IPS DF 6.9 (cell line): Measurements from ENCODE around the gene SLC39A6.
"Not testable (repeated sequence)": the region's sequence is repeated elsewhere in the genome, so short reads cannot be mapped to it uniquely, and the experiment has no call there.

ENCODE experiments used
- DNase-seq: peaks from one replicate; pipeline ENCODE4 v3.0.0-alpha.2; 2013; ENCODE audit warnings: low read depth, low spot score
- H3K27ac ChIP-seq: one replicate; pipeline ENCODE4 v1.5.1; 2013; ENCODE audit warnings: low read length, control low read depth
- H3K27me3 ChIP-seq: 2 replicates; pipeline ENCODE4 v1.6.1; 2013; ENCODE audit warnings: mild to moderate bottlenecking, low read length; ENCODE audit not compliant: control insufficient read depth, insufficient read depth
- H3K36me3 ChIP-seq: 2 replicates; pipeline ENCODE4 v1.6.1; 2013; ENCODE audit warnings: low read length; ENCODE audit not compliant: control insufficient read depth, insufficient read depth
- H3K4me1 ChIP-seq: 2 replicates; pipeline ENCODE4 v1.6.1; 2013; ENCODE audit warnings: low read length; ENCODE audit not compliant: control insufficient read depth, insufficient read depth
- H3K4me3 ChIP-seq: 2 replicates; pipeline ENCODE4 v1.5.1; 2013; ENCODE audit warnings: mild to moderate bottlenecking, low read length
- H3K9me3 ChIP-seq: 2 replicates; pipeline ENCODE4 v1.6.1; 2013; ENCODE audit warnings: low read length, inconsistent platforms; ENCODE audit not compliant: control insufficient read depth, insufficient read depth
- WGBS: extraction: QIAGEN DNeasy Blood & Tissue Kit; methylation state at CpG from one replicate; pipeline ENCODE4 v1.1.7; 2013; ENCODE audit warnings: mixed read lengths, missing lambda C conversion rate; ENCODE audit not compliant: insufficient read length, insufficient coverage; 5-methylcytosine and 5-hydroxymethylcytosine counted together

SLC39A6 gene

GRCh38 chr18:36126668-36127067 is 2.5 kb downstream of the SLC39A6 start:
- no peaks in the 10 kb centered on the region for H3K9me3 ChIP-seq
- H3K27me3 ChIP-seq: no peaks in the 10 kb centered on the region
- peaks cover 2% of the 10 kb centered on the region; the same call in 1 of the 2 replicates for H3K4me1 ChIP-seq
- DNase-seq: no peak
- no peak overlapping the region for H3K4me3 ChIP-seq
- no CpG with 5 or more reads among the region's 8 CpGs for WGBS
- H3K27ac ChIP-seq: no peak overlapping the region
- peaks cover 3% of the 10 kb centered on the region; the same call in 1 of the 2 replicates for H3K36me3 ChIP-seq

GRCh38 chr18:36124841-36125240 is 4.3 kb downstream of the SLC39A6 start:
- no peaks in the 10 kb centered on the region for H3K9me3 ChIP-seq
- H3K4me1 ChIP-seq: no peaks in the 10 kb centered on the region
- H3K27ac ChIP-seq: no peak overlapping the region
- H3K4me3 ChIP-seq: no peak overlapping the region
- WGBS: no CpG with 5 or more reads among the region's 4 CpGs
- H3K36me3 ChIP-seq: peaks cover 7% of the 10 kb centered on the region; the same call in 1 of the 2 replicates
- DNase-seq: no peak
- H3K27me3 ChIP-seq: no peaks in the 10 kb centered on the region

- no CpG with 5 or more reads among the region's 3 CpGs for WGBS
- Histone ChIP-seq H3K27me3 (no peaks in the 10 kb centered on the region), H3K4me3 (no peak overlapping the region), H3K27ac (no peak overlapping the region), H3K4me1 (no peaks in the 10 kb centered on the region), H3K36me3 (peaks cover 13% of the 10 kb centered on the region; the same call in 1 of the 2 replicates), H3K9me3 (no peaks in the 10 kb centered on the region)
- no peak for DNase-seq
These were observed 8.8 kb downstream of the SLC39A6 start for GRCh38 chr18:36120297-36120696.

- whole genome bisulfite sequencing: no CpG with 5 or more reads among the region's 11 CpGs
- not testable (repeated sequence) for H3K4me3 ChIP-seq, H3K27ac ChIP-seq, H3K9me3 ChIP-seq, H3K4me1 ChIP-seq, H3K27me3 ChIP-seq, DNase-seq
- H3K36me3 ChIP-seq: peaks cover 18% of the 10 kb centered on the region
These were observed 12.4 kb downstream of the SLC39A6 start for GRCh38 chr18:36116771-36117170.

- Histone ChIP-seq H3K27ac (no peak overlapping the region), H3K4me3 (no peak overlapping the region), H3K36me3 (peaks cover 14% of the 10 kb centered on the region), H3K9me3 (no peaks in the 10 kb centered on the region), H3K4me1 (no peaks in the 10 kb centered on the region), H3K27me3 (no peaks in the 10 kb centered on the region)
- WGBS: no CpG with 5 or more reads among the region's 1 CpG
- DNase-seq: no peak
These were observed 14.4 kb downstream of the SLC39A6 start for GRCh38 chr18:36114738-36115137.

- no peaks in the 10 kb centered on the region for H3K4me1 ChIP-seq
- no peaks in the 10 kb centered on the region for H3K27me3 ChIP-seq
- peaks cover 14% of the 10 kb centered on the region for H3K36me3 ChIP-seq
- no CpG with 5 or more reads among the region's 4 CpGs for WGBS
- no peaks in the 10 kb centered on the region for H3K9me3 ChIP-seq
- DNase-seq: no peak
- H3K4me3 ChIP-seq: no peak overlapping the region
- no peak overlapping the region for H3K27ac ChIP-seq
These were observed 14.9 kb downstream of the SLC39A6 start for GRCh38 chr18:36114251-36114650.

GRCh38 chr18:36112302-36112701 is 16.8 kb downstream of the SLC39A6 start:
- Histone ChIP-seq H3K36me3 (peaks cover 14% of the 10 kb centered on the region), H3K4me1 (no peaks in the 10 kb centered on the region), H3K9me3 (no peaks in the 10 kb centered on the region), H3K4me3 (no peak overlapping the region), H3K27me3 (no peaks in the 10 kb centered on the region), H3K27ac (no peak overlapping the region)
- DNase-seq: no peak

GRCh38 chr18:36109737-36110136 is 19.4 kb downstream of the SLC39A6 start:
- Histone ChIP-seq H3K27ac (no peak overlapping the region), H3K4me1 (no peaks in the 10 kb centered on the region), H3K27me3 (no peaks in the 10 kb centered on the region), H3K4me3 (no peak overlapping the region), H3K36me3 (peaks cover 8% of the 10 kb centered on the region), H3K9me3 (no peaks in the 10 kb centered on the region)
- WGBS: no CpG with 5 or more reads among the region's 1 CpG
- DNase-seq: no peak

GRCh38 chr18:36108601-36109000 is 20.5 kb downstream of the SLC39A6 start:
- no peaks in the 10 kb centered on the region for H3K9me3 ChIP-seq
- DNase-seq: no peak
- WGBS: no CpG with 5 or more reads among the region's 5 CpGs
- peaks cover 3% of the 10 kb centered on the region for H3K36me3 ChIP-seq
- H3K4me1 ChIP-seq: no peaks in the 10 kb centered on the region
- H3K27ac ChIP-seq: no peak overlapping the region
- H3K4me3 ChIP-seq: no peak overlapping the region
- H3K27me3 ChIP-seq: no peaks in the 10 kb centered on the region

GRCh38 chr18:36108196-36108595 is 20.9 kb downstream of the SLC39A6 start:
- Histone ChIP-seq H3K9me3 (no peaks in the 10 kb centered on the region), H3K27me3 (no peaks in the 10 kb centered on the region), H3K27ac (no peak overlapping the region), H3K4me1 (no peaks in the 10 kb centered on the region), H3K36me3 (peaks cover 3% of the 10 kb centered on the region), H3K4me3 (no peak overlapping the region)
- DNase-seq: no peak
- no CpG with 5 or more reads among the region's 2 CpGs for WGBS

- Histone ChIP-seq H3K4me1 (no peaks in the 10 kb centered on the region), H3K27me3 (no peaks in the 10 kb centered on the region), H3K36me3 (peaks cover 3% of the 10 kb centered on the region; the same call in 1 of the 2 replicates), H3K27ac (no peak overlapping the region), H3K4me3 (no peak overlapping the region), H3K9me3 (no peaks in the 10 kb centered on the region)
- DNase-seq: no peak
These were observed 21.7 kb downstream of the SLC39A6 start for GRCh38 chr18:36107477-36107876.
